ENCODE measurements around the gene NIF3L1.

The NIF3L1 gene, protein sequence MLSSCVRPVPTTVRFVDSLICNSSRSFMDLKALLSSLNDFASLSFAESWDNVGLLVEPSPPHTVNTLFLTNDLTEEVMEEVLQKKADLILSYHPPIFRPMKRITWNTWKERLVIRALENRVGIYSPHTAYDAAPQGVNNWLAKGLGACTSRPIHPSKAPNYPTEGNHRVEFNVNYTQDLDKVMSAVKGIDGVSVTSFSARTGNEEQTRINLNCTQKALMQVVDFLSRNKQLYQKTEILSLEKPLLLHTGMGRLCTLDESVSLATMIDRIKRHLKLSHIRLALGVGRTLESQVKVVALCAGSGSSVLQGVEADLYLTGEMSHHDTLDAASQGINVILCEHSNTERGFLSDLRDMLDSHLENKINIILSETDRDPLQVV

DNA sequence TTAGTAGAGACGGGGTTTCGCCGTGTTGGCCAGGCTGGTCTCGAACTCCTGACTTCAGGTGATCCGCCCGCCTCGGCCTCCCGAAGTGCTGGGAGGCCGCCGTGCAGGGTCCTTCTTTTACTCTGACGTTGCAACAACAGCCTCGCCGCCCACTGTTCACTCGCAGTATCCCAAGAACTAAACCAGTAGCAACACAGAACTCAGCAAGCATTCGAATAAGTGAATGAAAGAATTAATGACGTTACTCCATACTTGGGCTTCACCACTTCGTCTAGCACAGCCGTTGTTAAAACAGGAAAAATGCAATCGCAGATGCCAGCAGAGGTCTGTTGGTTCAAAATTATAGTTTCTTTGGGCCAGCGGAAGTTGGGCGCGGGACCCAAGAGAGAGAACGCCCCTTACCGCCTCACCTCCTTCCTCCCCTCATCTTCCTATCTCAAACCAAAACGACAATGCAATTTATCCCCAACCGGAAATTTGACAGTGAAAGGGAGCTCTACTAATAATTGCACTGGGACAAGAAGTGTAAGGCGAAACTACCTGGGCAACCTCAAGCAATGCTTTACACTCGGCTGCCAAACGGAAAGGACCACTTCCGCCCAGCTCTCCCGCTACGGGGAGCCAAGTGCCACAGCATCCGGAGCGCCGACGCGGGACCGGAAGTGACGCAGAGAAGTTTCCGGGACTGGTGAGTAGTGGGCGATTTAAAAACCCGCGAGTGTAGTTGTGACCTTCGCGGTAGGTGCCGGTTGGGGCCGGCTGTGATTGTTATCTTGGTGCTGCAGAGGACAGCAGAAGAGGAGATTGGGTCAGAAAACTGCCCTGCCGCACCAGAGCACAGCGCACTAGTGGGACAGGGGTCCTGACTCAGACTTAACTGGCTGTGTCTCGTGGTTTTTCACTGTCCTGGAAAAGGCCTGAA, at the start of gene NIF3L1, which contains the start of gene PPIL3:
NIF3L1 (plus strand) TSS at position 668 of the 922 bp plus-strand sequence. CDS start 2,573 bp downstream, outside the sequence.
PPIL3 (minus strand) TSS at position 374 of the 922 bp plus-strand sequence. CDS start 1,462 bp downstream, outside the sequence.
- FAIRE-seq = peak; percentile 63
- peak; percentile 94 for DNase-seq (ENCODE audit: low spot score)

DNA sequence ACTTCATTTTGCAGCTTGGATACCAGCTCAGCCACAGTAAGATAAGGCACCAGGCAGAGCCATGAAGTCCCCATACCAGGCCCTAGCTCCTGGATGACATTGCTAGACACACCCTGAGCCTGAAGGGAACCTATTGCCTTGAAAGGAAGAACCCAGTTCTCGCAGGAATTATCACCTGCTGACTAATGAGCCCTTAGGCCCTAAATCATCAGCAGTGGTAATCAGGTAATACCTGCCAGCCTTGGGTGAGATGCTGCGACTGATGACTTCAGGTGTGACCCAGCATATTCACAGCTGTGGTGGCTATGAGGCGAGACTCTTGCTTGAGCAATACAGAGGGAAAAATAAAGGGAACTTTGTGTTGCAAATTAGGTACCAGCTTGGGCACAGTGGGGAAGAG, 49.7 kb upstream of the NIF3L1 start:
- DNase-seq (ENCODE audit: low spot score) (no peak), FAIRE-seq (no peak)

DNA sequence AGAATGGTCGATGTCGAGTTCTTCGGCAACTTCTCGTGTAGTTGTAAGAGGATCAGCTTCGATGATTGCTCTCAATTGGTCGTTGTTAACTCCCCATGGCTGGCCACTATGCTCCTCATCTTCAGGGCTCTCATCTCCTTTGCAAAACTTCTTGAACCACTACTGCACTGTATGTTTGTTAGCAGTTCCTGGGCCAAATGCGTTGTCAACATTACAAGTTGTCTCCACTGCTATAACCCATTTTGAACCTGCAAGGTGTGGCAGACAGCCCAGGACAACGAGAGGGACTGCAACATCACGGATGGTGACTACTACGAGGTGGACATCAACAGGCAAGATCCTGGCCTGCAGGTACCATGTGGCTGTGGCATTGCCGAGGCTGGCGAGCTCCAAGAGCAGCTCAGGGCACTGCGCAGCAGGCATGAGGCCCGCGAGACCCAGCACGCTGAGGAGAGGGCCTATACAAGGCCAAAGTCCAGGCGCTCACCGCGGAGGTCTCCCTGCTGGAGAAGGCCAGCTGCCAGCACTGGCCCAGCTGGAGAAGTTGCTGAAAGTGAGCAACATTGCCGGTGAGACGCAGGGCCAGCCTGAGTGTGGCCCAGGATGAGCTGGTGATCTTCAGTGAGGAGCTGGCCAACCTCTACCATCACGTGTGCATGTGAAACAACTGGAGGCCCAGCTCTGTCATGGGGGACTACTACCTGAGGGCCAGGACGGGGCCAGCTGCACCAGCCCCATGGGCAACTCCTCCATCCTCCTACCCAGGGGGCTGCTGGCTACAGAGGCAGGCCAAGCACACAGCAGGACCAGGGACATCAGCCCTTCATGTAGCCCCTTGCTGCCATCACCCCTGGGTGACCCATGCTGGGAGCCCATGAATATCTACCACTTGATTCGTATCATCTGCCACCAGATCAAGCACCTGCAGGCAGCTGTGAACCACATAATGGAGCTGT, 44.9 kb upstream of the NIF3L1 start:
- FAIRE-seq (no peak), DNase-seq (ENCODE audit: low spot score) (no peak)

DNA sequence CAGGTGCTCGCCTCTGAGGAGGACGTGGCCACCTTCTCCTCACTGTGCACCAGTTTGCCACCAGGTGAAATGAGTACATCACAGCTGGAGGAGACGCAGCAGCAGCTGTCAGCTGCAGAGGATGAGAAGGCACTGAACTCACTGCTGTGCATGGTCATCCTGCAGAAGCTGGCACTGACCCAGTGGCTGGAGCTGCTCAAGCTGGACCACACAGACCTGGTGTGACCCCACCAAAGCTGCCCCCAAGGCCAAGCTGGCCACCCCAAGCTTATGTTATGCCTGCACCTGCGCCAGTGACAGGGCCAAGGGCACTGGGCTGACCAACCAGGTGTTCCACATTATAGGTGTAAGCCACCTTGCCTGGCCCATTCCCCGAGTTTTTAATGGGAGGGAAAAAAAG, 44.0 kb upstream of the NIF3L1 start:
- no peak for DNase-seq (ENCODE audit: low spot score)
- no peak for FAIRE-seq

DNA sequence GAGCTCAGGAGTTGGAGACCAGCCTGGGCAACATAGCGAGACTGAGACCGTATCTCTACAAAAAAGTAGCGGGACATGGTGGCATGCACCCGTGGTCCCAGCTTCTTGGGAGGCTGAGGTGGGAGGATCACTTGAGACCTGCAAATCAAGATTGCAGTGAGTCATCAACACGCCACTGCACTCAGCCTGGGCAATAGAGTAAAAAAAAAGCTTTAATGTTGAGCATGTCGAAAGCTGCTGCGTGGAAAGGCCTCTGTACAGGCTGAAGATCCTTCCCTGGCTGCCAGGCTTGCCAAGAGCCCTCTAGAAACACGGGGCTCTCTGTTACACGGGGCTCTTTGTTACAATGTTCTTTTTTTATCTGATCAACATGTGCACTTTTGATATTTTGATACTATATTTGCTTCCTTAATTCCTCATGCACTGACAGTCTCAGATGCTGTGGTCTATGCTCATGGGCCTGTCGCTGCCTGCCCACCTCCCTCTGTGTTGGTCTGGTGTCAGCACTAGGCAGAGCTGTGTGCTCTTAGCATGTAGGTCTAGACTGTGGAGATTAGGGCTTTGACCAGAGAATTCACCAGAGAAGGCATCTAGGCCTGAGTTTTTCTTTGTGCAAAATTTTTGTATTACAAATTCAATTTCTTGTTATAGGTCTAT, 43.4 kb upstream of the NIF3L1 start:
- FAIRE-seq = no peak
- no peak for DNase-seq (ENCODE audit: low spot score)

DNA sequence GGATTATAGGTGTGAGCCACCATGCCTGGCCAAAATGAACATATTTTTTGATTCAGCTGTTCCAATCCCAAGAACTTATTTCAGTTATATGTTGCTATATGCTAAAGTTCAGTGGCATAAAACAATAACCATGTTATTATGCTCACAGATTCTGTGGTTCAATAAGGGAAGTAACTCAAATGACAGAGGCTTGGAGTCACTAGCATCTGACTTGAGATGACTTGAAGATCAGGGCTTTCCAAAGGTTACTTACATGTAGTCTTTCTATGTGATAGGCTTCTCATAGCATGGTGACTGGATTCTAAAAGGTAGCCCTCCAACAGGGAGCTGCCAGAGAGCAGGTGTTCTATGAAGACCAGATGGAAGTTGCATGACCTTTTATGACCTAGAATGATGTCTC, 41.9 kb upstream of the NIF3L1 start:
- no peak for FAIRE-seq
- no peak for DNase-seq (ENCODE audit: low spot score)

DNA sequence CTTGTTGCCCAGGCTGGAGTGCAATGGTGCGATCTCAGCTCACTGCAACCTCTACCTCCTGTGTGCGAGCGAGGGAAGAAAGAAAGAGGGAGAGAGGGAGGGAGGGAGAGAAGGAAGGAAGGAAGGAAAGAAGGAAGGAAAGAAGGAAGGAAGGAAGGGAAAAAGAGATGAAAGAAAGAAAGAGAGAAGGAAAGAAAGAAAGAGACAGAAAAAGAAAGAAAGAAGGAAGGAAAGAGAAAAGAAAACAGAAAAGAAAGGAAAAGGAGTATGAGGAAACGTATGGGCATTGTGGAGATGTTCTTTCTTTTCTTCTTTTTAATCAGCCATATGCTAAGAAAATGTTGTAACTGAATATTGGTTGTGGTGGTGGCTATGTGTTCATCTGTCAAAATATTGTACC, 41.2 kb upstream of the NIF3L1 start:
- FAIRE-seq = no peak
- DNase-seq (ENCODE audit: low spot score) = no peak

DNA sequence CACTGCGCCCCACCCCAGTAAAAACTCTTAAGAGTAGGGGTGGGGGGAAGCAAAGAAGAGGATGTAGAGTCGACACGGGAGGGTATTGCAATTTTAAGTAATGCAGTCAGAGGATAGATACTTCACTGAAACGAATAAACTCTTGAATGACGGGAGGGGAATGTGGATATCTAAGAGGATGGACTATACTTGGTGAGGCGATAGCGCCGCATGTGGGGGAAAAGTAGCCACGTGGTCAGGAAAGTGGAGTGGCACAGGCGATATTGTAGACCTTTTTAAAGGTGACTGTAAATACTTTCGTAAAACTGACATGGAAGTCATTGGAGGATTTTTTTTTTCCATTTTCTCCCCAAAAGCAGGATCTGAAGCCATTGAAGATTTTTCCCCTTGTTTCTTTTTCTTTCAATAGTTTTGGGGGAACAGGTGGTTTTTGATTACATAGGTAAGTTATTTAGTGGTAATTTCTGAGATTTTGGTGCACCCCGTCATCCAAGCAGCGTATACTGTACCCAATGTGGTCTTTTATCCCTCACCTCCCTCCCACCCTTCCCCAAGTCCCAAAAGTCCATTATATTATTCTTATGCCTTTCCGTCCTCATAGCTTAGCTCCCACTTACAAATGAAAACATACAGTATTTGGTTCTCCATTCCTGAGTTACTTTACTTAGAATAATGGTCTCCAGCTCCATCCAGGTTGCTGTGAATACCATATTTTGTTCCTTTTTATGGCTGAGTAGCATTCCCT, 38.5 kb upstream of the NIF3L1 start:
- no peak for FAIRE-seq

DNA sequence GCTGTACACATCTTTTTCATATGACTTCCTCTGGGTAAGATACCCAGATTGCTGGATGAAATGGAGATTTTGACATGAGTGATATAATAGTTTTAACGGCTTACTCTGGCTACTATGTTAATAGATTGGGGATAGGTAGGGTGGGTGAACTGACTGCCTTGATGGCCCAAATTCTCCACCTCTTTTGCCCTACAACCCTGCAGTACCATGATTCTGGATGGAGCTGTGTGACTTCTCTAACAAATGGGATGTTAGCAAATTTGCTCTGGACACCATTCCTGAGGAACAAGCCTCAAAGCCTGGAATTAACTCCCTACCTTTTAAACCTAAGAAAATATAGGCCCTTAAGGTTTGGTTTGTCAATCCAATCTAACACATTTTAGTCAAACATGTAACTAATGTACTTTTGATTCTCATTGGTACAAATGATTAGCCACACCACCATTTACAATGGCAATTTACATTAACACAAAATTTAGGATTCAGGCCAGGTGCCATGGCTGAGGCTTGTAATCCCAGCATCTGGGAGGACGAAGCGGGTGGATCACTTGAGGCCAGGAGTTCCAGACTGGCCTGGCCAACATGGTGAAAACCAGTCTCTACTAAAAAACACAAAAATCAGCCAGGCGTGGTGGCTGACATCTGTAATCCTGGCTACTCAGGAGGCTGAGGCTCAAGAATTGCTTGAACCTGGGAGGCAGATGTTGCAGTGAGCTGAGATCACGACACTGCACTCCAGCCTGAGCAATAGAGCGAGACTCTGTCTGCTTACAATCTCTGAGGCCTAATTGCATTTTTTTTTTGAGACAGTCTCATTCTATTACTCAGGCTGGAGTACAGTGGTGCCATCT, 37.5 kb upstream of the NIF3L1 start:
- FAIRE-seq (no peak), DNase-seq (ENCODE audit: low spot score) (no peak)

More for the DNA sequence above, 38.5 kb upstream of the NIF3L1 start:
- DNase-seq (ENCODE audit: low spot score) = no peak

DNA sequence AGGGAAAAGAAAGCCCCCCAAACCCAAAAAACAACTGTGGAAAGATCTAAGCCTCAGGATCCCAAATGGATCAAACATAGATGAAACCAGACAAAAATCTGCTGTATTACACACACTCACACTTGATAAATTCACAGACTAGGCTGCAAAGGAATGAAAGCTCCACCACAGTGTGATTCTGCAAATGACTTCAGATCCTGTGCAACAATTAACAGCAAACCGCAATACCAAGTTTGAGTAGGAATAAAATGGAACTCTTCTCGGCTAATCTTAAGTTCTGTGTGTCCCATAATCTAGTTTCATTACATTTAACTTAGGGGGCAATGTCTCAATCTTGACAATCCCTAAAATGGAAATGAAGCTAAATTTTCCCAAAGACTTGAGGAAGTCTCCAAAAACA, 36.6 kb upstream of the NIF3L1 start:
- DNase-seq (ENCODE audit: low spot score) (no peak), FAIRE-seq (no peak)

DNA sequence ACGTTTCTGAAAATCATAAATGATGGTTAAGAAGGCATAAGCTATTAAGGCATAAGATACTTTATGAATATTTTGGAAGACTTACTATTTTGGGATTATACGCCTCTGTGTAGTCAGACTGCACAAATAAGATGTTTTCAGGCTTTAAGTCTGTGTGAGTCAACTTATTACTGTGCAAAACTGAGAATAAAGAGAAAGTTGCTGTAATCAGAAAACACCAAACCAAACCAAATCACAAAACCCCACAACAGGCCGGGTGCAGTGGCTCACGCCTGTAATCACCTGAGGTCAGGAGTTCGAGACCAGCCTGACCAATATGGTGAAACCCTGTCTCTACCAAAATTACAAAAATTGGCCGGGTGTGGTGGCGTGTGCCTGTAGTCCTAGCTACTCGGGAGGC, 32.4 kb upstream of the NIF3L1 start:
- FAIRE-seq (no peak), DNase-seq (ENCODE audit: low spot score) (no peak)

DNA sequence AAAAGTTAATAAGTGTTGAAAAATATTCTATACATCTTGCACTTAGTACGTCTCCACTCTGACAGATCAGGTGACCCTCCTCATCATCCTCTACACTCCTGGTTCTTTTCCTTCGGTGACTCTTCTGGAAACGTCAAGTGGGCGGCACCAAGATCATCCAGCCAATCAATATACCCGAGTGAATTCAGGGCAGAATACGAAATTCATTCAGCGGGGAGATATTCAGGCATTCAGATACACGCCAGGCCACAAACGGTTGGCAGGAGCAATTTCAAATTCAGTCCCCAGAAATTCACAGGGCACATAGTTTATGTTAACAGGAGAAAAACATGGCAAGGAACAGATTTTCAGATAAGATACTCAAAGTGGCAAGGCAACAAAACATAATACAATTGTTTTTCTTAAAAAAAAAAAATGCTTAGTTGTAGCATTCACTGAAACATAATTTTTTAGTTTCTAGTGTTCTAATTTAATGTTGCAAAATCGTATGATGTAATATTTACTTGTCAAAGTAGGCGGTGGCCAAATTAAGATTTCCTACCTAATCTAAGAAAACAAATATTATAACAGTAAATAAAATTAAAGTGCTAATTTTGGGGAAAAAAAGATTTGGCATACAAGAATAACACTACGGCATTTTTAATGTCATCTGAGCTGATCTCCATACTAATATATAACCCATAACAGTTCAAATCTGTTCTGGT, 28.9 kb upstream of the NIF3L1 start:
- FAIRE-seq (no peak), DNase-seq (ENCODE audit: low spot score) (no peak)

DNA sequence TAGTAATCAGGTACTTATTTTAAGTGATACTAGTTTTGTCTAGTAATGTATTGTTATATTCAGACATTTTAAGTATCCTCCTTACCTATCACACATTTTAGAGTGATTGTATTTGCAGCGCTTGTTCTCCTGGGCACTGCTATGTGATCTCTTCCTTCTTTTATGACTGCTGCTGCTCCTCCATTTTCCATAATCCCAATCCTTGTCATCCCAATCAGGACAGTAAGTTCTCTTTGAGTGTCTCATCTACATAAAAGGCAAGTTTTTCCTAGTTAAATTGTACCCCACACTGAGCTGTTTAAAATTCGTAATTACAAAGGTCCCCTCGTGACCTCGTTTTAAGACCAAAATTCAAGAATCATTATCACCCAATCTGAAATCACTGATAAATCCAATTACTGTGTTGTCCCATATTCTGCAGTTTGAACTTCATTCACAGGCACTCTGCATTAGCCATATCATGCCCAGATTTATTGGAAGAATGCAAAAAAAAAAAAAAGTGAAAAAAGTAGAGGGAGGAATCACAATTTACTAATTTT, 27.5 kb upstream of the NIF3L1 start:
- DNase-seq (ENCODE audit: low spot score) = no peak
- FAIRE-seq = no peak

DNA sequence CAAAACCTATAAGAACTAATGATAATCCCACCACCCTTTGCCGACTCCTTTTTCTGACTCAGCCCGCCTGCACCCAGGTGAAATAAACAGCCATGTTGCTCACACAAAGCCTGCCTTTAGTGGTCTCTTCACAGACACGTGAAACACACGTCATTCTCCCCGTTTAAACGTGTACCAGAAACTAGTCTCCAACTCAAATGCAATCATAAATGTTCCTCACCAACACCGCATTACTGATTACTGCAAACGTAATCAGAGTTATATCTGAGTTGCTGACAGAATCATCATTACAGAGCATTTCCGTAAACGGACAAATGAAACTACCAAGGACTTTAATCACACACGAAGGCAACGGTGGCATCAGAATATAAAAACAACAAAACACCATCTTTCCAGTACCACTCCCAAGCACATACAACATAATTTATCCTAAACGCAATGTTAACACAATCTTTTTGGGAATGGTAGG, 26.6 kb upstream of the NIF3L1 start:
- DNase-seq (ENCODE audit: low spot score) (no peak), FAIRE-seq (no peak)

DNA sequence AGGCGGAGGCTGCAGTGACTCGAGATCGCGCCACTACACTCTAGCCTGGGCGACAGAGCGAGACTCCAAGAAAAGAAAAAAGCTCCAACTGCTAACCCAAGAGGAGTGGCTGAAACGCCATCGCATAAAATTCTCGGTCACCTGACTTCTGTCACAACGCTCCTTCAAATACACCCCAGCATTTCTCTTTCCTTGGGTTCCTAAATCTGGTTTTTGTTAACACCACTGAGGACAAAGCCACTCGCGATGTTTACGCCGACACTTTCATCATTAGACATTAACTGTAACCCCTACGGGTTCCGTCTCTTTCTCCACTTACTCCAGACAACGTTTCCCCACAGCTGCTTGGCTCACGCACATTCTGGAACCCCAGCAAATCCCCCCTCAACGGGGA, 25.4 kb upstream of the NIF3L1 start:
- FAIRE-seq = no peak
- DNase-seq (ENCODE audit: low spot score) = no peak

DNA sequence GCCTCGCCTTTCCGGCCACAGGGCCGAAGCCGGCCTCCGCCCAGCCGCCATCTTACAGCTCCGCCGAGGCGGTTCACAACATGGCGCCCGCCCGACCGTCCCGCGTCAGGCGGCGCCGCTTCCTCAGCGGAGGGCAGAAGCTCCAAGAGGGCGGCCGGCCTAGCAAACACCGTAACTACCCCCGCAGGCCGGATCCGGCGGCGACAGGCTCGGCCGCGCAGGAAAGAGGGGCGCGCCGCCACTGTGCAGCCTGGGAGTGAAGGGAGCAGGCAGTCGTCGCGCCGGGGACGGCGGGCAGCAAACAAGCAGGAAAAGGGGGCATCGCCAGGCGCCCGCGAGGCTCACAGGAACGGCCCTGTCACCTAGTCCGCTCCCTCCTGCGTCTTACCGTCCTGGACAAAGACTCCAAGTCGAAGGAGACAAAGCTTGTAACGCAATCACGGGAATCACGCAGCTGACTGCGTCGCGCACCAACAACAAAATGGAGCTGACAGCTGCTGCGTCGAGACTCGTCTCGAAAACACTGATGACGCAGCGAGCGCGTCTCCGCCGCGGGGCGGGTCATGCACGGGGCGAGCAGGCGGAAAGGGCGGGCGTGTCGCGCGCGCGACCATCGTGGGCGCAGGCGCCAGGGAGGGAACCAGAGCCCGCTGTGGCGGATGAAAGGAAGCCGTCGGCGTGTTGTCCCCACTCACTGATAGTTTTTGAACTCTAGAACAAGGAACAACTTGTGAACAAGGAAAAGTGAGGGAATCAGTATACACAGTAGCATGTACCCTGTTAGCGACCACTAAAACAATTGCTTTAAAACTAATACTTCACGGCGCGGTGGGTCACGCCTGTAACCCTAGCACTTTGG, 24.8 kb upstream of the NIF3L1 start, which contains the start of gene CLK1:
CLK1 (minus strand) TSS at position 483 of the 859 bp plus-strand sequence. CDS start 2,796 bp downstream, outside the sequence.
- DNase-seq (ENCODE audit: low spot score) = peak; percentile 96
- FAIRE-seq = peak; percentile 84

DNA sequence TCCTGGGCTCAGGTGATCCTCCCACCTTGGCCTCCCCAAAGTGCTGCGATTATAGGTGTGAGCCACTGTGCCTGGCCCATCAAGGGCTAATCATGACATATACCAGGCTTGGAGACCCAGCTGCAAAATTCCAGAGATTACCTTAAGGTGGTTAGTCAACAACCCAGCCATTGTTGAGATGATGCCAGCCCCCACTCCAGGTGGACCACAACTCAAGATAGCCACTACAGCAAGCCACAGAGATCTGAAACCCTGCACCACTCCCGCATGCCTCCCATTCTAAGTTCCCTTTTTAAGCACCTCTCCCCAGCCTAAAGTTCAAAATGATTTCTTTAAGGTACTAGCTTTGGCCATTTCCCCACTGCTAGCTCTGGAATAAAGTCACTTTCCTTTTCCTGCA, 20.2 kb upstream of the NIF3L1 start:
- FAIRE-seq = no peak
- no peak for DNase-seq (ENCODE audit: low spot score)
